GM12878 (cell line): ENCODE results near the gene CASQ1. TPM values are rescaled to one million over a fixed set of nuclear protein-coding genes. Genes with fewer than 3 reads are reported as not detected.
A peak's percentile ranks its signal among the peaks of the same experiment; 100 is the strongest.

Source experiments
- ATAC-seq: fragments of 200-7000 bp; cut with Tn5 transposase; 3 replicates; pipeline ENCODE4 v1.9.1; 2020; ENCODE audit warnings: mild to moderate bottlenecking, moderate library complexity
- BruUV-seq: library from RNA; stranded (reverse); fragments of 400-500 nt; replicated peaks from 2 replicates; lab custom pipeline; 2021; lab: Mats Ljungman, UMichigan
- CTCF ChIA-PET: fragments of 300-600 bp; sonication (Branson Sonifier 250); formaldehyde crosslinking; extraction: SDS; loops from one replicate; lab custom pipeline; 2021; ENCODE audit warnings: inconsistent platforms; lab: Yijun Ruan, JAX
- POLR2A ChIA-PET: fragments of 350-600 bp; formaldehyde crosslinking; extraction: SDS; loops from one replicate; lab custom pipeline; 2021; ENCODE audit warnings: inconsistent platforms; lab: Charles Lee
- RAD21 ChIA-PET: fragments of 300-600 bp; sonication (Branson Sonifier 250); formaldehyde crosslinking; loops from one replicate; lab custom pipeline; 2023; ENCODE audit warnings: antibody characterized with exemption; ENCODE audit not compliant: unreplicated experiment; lab: Charles Lee
- SMC1A ChIA-PET: fragments of 300-600 bp; sonication (Branson Sonifier 250); formaldehyde crosslinking; loops from one replicate; lab custom pipeline; 2023; ENCODE audit not compliant: unreplicated experiment, uncharacterized antibody; lab: Charles Lee
- DNase-seq: peaks from one replicate; pipeline ENCODE4 v3.0.0-alpha.2; 2011; ENCODE audit warnings: low read depth, low spot score
- FAIRE-seq: peaks from 3 replicates; lab custom pipeline; 2011; peaks lifted over from hg19 to GRCh38; lab: Jason Lieb, UNC
- H2AFZ ChIP-seq: 2 replicates; pipeline ENCODE4 v1.6.0; 2011; ENCODE audit warnings: low read depth, low read length, control low read depth; ENCODE audit not compliant: control insufficient read depth
- H3K27ac ChIP-seq: 2 replicates; pipeline ENCODE4 v1.5.1; 2011; ENCODE audit warnings: control low read depth; ENCODE audit not compliant: control insufficient read depth, insufficient read depth
- H3K27me3 ChIP-seq, 2 experiments: replicated peaks in 1 of 2; 2 replicates each; pipeline versions ENCODE4 v1.6.0 to v1.6.1; 2011; ENCODE audit warnings: low read length in 1 of 2; ENCODE audit not compliant: control insufficient read depth in 2 of 2, insufficient read depth in 2 of 2
- H3K36me3 ChIP-seq, 2 experiments: 2 replicates each; pipeline ENCODE4 v1.5.1; 2011; ENCODE audit warnings: low read length in 1 of 2; ENCODE audit not compliant: control insufficient read depth in 2 of 2, insufficient read depth in 2 of 2
- H3K4me1 ChIP-seq: 2 replicates; pipeline ENCODE4 v1.6.1; 2011; ENCODE audit warnings: mild to moderate bottlenecking, low read length, moderate library complexity, mixed read lengths; ENCODE audit not compliant: control insufficient read depth, insufficient read depth
- H3K4me2 ChIP-seq: 2 replicates; pipeline ENCODE4 v1.6.0; 2011; ENCODE audit warnings: control low read depth; ENCODE audit not compliant: control insufficient read depth, insufficient read depth
- H3K4me3 ChIP-seq: fragments of 200-600 bp; sonication (generic); 2 replicates; pipeline ENCODE4 v1.5.1; 2016
- H3K79me2 ChIP-seq: 2 replicates; pipeline ENCODE4 v1.6.0; 2011; ENCODE audit warnings: low read length; ENCODE audit not compliant: control insufficient read depth, insufficient read depth
- H3K9ac ChIP-seq: 2 replicates; pipeline ENCODE4 v1.8.0; 2011; ENCODE audit warnings: low read length, control low read depth, mixed read lengths; ENCODE audit not compliant: control insufficient read depth, insufficient read depth
- H3K9me3 ChIP-seq: replicated peaks from 3 replicates; pipeline ENCODE4 v1.5.1; 2011; ENCODE audit warnings: mild to moderate bottlenecking, low read length; ENCODE audit not compliant: control insufficient read depth, insufficient read depth
- H4K20me1 ChIP-seq: 2 replicates; pipeline ENCODE4 v1.6.0; 2011; ENCODE audit not compliant: control insufficient read depth, insufficient read depth
- BCL11A ChIP-seq: IDR thresholded peaks from 2 replicates; pipeline ENCODE4 v1.6.1; 2011; ENCODE audit warnings: low read depth, low read length
- HSF1 ChIP-seq: fragments of 150-350 bp; IDR thresholded peaks from 2 replicates; pipeline ENCODE4 v1.6.1; 2014; ENCODE audit warnings: mild to moderate bottlenecking, low read depth, low read length
- NFIC ChIP-seq: IDR thresholded peaks from 2 replicates; pipeline ENCODE4 v1.6.1; 2012; ENCODE audit warnings: low read depth, mild to moderate bottlenecking, inconsistent platforms, low read length, moderate library complexity
- NRF1 ChIP-seq: conservative IDR thresholded peaks from 2 replicates; pipeline ENCODE4 v1.6.1; 2011; ENCODE audit warnings: mild to moderate bottlenecking, low read depth, low read length, improper control_type of control experiment
- WGBS: methylation state at CpG from one replicate; pipeline ENCODE4 v1.1.6; 2016; ENCODE audit warnings: low lambda C conversion rate; ENCODE audit not compliant: insufficient replicate concordance, insufficient coverage; ENCODE audit errors: missing lambda C conversion rate; 5-methylcytosine and 5-hydroxymethylcytosine counted together
- in situ Hi-C: fragments of 300-500 bp; cut with MboI; formaldehyde crosslinking; loops from 9 replicates; pipeline ENCODE4 v1.14.3; 2018; ENCODE audit warnings: mixed read lengths
- intact Hi-C: fragments of 100-400 bp; cut with micrococcal nuclease; formaldehyde crosslinking; loops from one replicate; pipeline ENCODE4 v1.14.2; 2022; ENCODE audit not compliant: unreplicated experiment
- polyA plus RNA-seq, 11 experiments: library from polyadenylated mRNA; depleted of rRNA in 4 of 11; unstranded in 6 of 11; stranded (reverse) in 5 of 11; fragments of >200 nt; fragmentation: Nextera tagmentation in 4 of 11; fragmentation: Illumina TruSeq in 1 of 11; extraction: Ambion mirVana in 4 of 11; extraction: Trizol in 1 of 11; gene quantifications; 1 replicate in 1 of 11; 2 replicates in 10 of 11; pipeline versions ENCODE4 v1.2.1 to v1.2.3, GENCODE V29; 2011 to 2016; ENCODE audit warnings: inconsistent platforms in 2 of 11, missing spikeins in 2 of 11, low read depth in 1 of 11
- total RNA-seq, 4 experiments: library from RNA; depleted of rRNA in 3 of 4; stranded (reverse); fragments of >200 nt in 3 of 4; fragmentation: Illumina TruSeq in 1 of 4; extraction: Trizol in 1 of 4; gene quantifications; 2 replicates each; pipeline versions ENCODE4 v1.2.1 to v1.2.3, GENCODE V29; 2013 to 2021
- TF ChIP-seq, protein P1 (sequence below): IDR thresholded peaks from 2 replicates; pipeline ENCODE4 v1.6.1; 2012; ENCODE audit warnings: mild to moderate bottlenecking, low read depth, low read length
- TF ChIP-seq, protein P2 (sequence below): fragments of 450-650 bp; IDR thresholded peaks from 2 replicates; pipeline ENCODE4 v1.6.1; 2016; ENCODE audit warnings: mild to moderate bottlenecking, moderate library complexity, borderline replicate concordance
- TF ChIP-seq, protein P3 (sequence below): IDR thresholded peaks from 2 replicates; pipeline ENCODE4 v1.6.1; 2011; ENCODE audit warnings: borderline replicate concordance, low read depth, mild to moderate bottlenecking, moderate library complexity, low read length; ENCODE audit not compliant: insufficient read depth, poor library complexity, severe bottlenecking

Gene CASQ1
- total and polyA plus RNA-seq, 10 of the 15 experiments (the other 5 are each of a cell fraction or from before 2014, with no cell fraction given) = 0.10 to 0.77 (median 0.34) TPM

GRCh38 chr1:160177667-160178066, 12.7 kb upstream of the CASQ1 start:
- Histone ChIP-seq H3K79me2 (no peaks in the 10 kb centered on the region), H3K27me3 (no peaks in the 10 kb centered on the region; a peak in 2 of 4 replicates), H3K27ac (no peak overlapping the region), H3K9ac (no peak overlapping the region), H3K4me2 (no peak overlapping the region), H3K36me3 (no peaks in the 10 kb centered on the region), H3K4me1 (no peaks in the 10 kb centered on the region), H4K20me1 (no peaks in the 10 kb centered on the region), H2AFZ (no peak overlapping the region; the same call in 1 of the 2 replicates), H3K9me3 (no peaks in the 10 kb centered on the region), H3K4me3 (no peak overlapping the region)
- RAD21 ChIA-PET = interaction anchor here (0.9 to 1.7 kb wide), 2 partner anchors 8 to 15 kb away, joined by 3 to 4 read pairs; no protein-coding TSS in a partner anchor
- SMC1A ChIA-PET = interaction anchor here (1.1 to 2.3 kb wide), 3 partner anchors 13 to 76 kb away, joined by 3 to 7 read pairs (median 4); partner anchors contain the start of gene CASQ1
- FAIRE-seq (no peak), ATAC-seq (peak; percentile 21; the same call in 2 of the 3 replicates), DNase-seq (no peak)
- CTCF ChIA-PET = interaction anchor here (0.8 to 1.1 kb wide), 3 partner anchors 14 to 100 kb away, joined by 3 to 6 read pairs (median 5); no protein-coding TSS in a partner anchor
- intact Hi-C loops = no loop called here
- WGBS = 100% methylated on average over 1 of the region's 1 CpG
- BruUV-seq = no TSS peak
- in situ Hi-C loops = no loop called here
- POLR2A ChIA-PET = no interaction called here
- TF ChIP-seq NRF1 = no peak
- no peak for TF ChIP-seq BCL11A
- TF ChIP-seq, protein P1, sequence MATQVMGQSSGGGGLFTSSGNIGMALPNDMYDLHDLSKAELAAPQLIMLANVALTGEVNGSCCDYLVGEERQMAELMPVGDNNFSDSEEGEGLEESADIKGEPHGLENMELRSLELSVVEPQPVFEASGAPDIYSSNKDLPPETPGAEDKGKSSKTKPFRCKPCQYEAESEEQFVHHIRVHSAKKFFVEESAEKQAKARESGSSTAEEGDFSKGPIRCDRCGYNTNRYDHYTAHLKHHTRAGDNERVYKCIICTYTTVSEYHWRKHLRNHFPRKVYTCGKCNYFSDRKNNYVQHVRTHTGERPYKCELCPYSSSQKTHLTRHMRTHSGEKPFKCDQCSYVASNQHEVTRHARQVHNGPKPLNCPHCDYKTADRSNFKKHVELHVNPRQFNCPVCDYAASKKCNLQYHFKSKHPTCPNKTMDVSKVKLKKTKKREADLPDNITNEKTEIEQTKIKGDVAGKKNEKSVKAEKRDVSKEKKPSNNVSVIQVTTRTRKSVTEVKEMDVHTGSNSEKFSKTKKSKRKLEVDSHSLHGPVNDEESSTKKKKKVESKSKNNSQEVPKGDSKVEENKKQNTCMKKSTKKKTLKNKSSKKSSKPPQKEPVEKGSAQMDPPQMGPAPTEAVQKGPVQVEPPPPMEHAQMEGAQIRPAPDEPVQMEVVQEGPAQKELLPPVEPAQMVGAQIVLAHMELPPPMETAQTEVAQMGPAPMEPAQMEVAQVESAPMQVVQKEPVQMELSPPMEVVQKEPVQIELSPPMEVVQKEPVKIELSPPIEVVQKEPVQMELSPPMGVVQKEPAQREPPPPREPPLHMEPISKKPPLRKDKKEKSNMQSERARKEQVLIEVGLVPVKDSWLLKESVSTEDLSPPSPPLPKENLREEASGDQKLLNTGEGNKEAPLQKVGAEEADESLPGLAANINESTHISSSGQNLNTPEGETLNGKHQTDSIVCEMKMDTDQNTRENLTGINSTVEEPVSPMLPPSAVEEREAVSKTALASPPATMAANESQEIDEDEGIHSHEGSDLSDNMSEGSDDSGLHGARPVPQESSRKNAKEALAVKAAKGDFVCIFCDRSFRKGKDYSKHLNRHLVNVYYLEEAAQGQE = no peak
- TF ChIP-seq NFIC = no peak
- TF ChIP-seq HSF1 = no peak
- TF ChIP-seq, protein P2, sequence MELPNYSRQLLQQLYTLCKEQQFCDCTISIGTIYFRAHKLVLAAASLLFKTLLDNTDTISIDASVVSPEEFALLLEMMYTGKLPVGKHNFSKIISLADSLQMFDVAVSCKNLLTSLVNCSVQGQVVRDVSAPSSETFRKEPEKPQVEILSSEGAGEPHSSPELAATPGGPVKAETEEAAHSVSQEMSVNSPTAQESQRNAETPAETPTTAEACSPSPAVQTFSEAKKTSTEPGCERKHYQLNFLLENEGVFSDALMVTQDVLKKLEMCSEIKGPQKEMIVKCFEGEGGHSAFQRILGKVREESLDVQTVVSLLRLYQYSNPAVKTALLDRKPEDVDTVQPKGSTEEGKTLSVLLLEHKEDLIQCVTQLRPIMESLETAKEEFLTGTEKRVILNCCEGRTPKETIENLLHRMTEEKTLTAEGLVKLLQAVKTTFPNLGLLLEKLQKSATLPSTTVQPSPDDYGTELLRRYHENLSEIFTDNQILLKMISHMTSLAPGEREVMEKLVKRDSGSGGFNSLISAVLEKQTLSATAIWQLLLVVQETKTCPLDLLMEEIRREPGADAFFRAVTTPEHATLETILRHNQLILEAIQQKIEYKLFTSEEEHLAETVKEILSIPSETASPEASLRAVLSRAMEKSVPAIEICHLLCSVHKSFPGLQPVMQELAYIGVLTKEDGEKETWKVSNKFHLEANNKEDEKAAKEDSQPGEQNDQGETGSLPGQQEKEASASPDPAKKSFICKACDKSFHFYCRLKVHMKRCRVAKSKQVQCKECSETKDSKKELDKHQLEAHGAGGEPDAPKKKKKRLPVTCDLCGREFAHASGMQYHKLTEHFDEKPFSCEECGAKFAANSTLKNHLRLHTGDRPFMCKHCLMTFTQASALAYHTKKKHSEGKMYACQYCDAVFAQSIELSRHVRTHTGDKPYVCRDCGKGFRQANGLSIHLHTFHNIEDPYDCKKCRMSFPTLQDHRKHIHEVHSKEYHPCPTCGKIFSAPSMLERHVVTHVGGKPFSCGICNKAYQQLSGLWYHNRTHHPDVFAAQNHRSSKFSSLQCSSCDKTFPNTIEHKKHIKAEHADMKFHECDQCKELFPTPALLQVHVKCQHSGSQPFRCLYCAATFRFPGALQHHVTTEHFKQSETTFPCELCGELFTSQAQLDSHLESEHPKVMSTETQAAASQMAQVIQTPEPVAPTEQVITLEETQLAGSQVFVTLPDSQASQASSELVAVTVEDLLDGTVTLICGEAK = no peak
- TF ChIP-seq, protein P3, sequence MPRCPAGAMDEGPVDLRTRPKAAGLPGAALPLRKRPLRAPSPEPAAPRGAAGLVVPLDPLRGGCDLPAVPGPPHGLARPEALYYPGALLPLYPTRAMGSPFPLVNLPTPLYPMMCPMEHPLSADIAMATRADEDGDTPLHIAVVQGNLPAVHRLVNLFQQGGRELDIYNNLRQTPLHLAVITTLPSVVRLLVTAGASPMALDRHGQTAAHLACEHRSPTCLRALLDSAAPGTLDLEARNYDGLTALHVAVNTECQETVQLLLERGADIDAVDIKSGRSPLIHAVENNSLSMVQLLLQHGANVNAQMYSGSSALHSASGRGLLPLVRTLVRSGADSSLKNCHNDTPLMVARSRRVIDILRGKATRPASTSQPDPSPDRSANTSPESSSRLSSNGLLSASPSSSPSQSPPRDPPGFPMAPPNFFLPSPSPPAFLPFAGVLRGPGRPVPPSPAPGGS = no peak
